Stimulated activated CD4-positive, alpha-beta T cell treated with anti-CD3 and anti-CD28 coated beads, Interleukin-4, amount 100 ng/mL, for 48 hours (primary cell): ENCODE results near the gene SERPINB5.
A peak's percentile ranks its signal among the peaks of the same experiment; 100 is the strongest.

Source experiments
- DNase-seq, 2 donors: peaks; one replicate each; pipeline ENCODE4 v3.0.0-alpha.2; 2020; ENCODE audit warnings: low read depth in 2 of 2

Gene SERPINB5

GRCh38 chr18:63468575-63468974 lies 8.2 kb upstream of the SERPINB5 start:
- DNase-seq: no peak

GRCh38 chr18:63470751-63471150 lies 6.0 kb upstream of the SERPINB5 start:
- no peak for DNase-seq

GRCh38 chr18:63472380-63472779 lies 4.4 kb upstream of the SERPINB5 start:
- no peak for DNase-seq

- DNase-seq: no peak
Observed at GRCh38 chr18:63477200-63477599, 442 bp downstream of the SERPINB5 start.

- DNase-seq: no peak
Observed at GRCh38 chr18:63477968-63478367, 1.2 kb downstream of the SERPINB5 start.

GRCh38 chr18:63479826-63480225 lies 3.1 kb downstream of the SERPINB5 start:
- DNase-seq: no peak

- no peak for DNase-seq
Observed at GRCh38 chr18:63480476-63480875, 3.7 kb downstream of the SERPINB5 start.

- no peak for DNase-seq
Observed at GRCh38 chr18:63480915-63481314, 4.2 kb downstream of the SERPINB5 start.

- DNase-seq: no peak
Observed at GRCh38 chr18:63487676-63488075, 10.9 kb downstream of the SERPINB5 start.

GRCh38 chr18:63488160-63488559 lies 11.4 kb downstream of the SERPINB5 start:
- DNase-seq: no peak

- DNase-seq: no peak
Observed at GRCh38 chr18:63492851-63493250, 16.1 kb downstream of the SERPINB5 start.

- DNase-seq: no peak
Observed at GRCh38 chr18:63495675-63496074, 18.9 kb downstream of the SERPINB5 start.

GRCh38 chr18:63505566-63506335 lies 29.0 kb downstream of the SERPINB5 start:
- DNase-seq: peak; percentile 10 to 21

GRCh38 chr18:63506336-63506646 lies 29.5 kb downstream of the SERPINB5 start:
- no peak for DNase-seq

- DNase-seq: no peak
Observed at GRCh38 chr18:63508596-63508995, 31.8 kb downstream of the SERPINB5 start.

- DNase-seq: no peak
Observed at GRCh38 chr18:63511285-63511684, 34.5 kb downstream of the SERPINB5 start.

GRCh38 chr18:63514326-63514725 lies 37.6 kb downstream of the SERPINB5 start:
- no peak for DNase-seq

GRCh38 chr18:63514888-63515678 lies 38.3 kb downstream of the SERPINB5 start:
- no peak for DNase-seq

GRCh38 chr18:63515801-63516200 lies 39.0 kb downstream of the SERPINB5 start:
- no peak for DNase-seq

GRCh38 chr18:63518178-63519012 lies 41.6 kb downstream of the SERPINB5 start:
- peak; percentile 24 to 43 for DNase-seq

GRCh38 chr18:63520053-63520685 lies 43.4 kb downstream of the SERPINB5 start:
- DNase-seq: no peak

GRCh38 chr18:63523660-63524059 lies 46.9 kb downstream of the SERPINB5 start:
- no peak for DNase-seq
